GM19099 (cell line): Measurements from ENCODE around the gene THOC5.

Experiments used
- POLR2A ChIP-seq: IDR thresholded peaks from 3 replicates; pipeline ENCODE4 v1.6.1; 2011; ENCODE audit warnings: low read depth; ENCODE audit not compliant: insufficient read length; ENCODE audit errors: extremely low read depth

The THOC5 gene

DNA sequence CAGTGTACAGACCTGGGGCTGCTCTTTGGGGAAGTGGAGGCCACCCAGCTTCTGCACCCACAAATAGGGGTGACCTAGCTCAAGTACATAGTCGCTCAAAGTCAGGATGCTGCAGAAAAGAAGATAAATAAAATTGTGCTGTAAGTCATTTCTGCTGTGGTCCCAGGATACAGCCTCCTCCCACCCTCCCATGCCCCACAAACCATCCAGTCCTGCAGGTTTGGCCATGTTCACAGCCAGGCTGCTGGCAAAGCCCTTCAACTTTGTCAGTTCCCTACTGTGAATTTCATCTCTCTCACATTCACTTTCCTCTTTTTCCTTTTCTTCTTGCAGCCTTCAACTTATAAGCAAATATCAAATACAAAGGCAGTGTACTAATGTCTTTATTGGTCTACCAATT lies 33.6 kb downstream of the THOC5 start:
- no peak for TF ChIP-seq POLR2A

GRCh38 chr22:29518427-29518826 lies 35.1 kb downstream of the THOC5 start:
- no peak for TF ChIP-seq POLR2A

DNA sequence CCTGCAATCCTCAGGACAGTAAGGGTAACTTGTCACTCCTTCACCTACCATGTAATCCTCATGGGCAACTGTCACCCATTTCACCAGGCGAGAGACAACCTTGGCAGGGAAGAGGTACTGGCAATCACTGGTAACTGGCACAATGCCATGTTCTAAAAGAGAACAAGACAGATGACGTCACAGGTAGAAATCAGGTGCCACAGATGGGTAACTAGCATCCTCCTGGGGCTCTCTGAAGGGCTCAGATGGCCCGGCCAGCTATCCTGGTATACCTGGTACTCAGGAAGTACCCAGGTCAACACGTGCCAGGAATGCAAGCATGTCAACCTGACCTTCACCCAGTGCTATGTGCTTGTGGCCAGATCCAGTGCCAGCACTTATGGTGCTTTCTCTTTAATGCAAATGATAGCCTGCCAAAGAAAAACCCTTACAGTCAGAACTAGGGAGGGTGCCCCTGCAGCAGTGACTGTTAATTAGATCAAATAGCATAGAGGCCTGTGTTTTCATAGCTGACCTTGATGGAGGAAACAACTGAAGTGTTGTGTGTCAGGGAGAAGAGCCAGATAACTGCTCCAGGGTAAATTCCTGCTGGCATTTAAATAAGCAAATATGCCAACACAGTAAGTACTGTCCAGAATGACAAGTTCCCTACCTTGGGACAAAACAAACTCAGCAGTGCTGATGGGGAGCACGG lies 36.2 kb downstream of the THOC5 start:
- TF ChIP-seq POLR2A = no peak

DNA sequence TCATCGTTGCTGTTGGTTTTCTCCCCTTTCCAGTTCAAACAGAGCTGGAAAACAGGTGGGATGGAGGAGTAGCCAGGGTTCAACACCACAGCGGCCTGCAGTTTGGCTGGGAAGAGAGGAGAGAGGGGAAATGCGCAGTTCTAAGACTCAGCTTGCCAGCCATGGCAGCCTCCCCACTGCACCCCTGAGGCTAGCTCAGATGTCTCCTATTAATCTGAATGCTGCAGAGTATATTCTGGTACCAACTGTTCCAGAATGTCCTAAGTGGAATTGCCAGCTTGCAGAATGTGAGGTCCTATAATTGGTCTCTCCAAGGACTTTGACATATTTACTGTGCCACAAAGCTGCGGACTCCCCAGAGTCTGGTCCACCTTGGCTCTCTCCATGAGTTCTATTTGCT lies 41.5 kb downstream of the THOC5 start:
- no peak for TF ChIP-seq POLR2A

GRCh38 chr22:29511126-29511862 lies 42.3 kb downstream of the THOC5 start:
- no peak for TF ChIP-seq POLR2A

GRCh38 chr22:29510542-29510941 lies 43.0 kb downstream of the THOC5 start:
- TF ChIP-seq POLR2A = no peak

- TF ChIP-seq POLR2A = no peak
These were observed 43.7 kb downstream of the THOC5 start for GRCh38 chr22:29509815-29510214.

DNA sequence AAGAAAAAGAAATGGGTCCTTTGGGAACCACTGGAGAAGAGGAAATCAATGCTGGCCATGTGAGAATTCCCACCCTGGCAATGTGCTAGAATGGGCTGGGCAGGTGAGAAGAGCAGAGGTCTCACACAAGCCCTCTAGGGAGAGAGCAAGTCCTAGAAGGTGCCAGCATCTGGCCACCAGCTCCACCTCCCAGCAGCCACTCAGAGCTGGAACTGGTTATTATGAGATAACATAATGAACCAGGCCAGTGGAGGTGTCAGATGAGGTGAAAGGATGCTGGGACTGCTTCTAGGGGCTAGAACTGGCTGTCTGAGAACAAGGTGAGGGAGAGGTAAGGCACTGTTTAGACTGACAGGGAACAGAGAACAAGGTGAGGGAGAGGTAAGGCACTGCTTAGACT lies 44.3 kb downstream of the THOC5 start:
- TF ChIP-seq POLR2A = no peak

DNA sequence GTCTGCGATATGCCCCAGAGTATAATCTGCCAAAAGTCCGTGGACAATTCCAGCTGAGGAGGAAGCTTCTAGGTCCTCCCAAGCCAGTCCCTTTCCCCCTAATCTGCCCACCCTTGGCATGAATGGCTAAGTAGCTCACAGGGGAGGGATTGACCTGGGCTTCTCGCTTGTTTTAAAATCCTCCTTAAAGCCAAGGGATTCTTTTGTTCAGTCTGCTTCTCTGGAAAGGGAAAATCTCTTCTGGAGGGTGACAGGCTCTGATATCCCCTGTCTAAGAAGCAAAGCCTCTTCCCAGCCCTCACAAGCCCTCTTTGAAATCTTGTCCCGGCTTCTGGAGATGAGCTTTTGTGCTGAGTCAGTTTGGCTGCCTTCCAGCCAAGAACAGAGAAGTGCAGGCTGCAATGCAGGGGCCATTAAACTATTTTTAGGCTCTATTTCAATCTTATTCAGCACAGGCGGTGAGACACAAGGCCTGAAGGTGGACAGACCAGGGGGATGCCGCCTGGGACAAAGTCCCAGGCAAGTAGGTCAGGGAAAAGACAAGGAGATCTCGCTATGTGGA lies 49.7 kb downstream of the THOC5 start:
- TF ChIP-seq POLR2A = no peak

GRCh38 chr22:29499852-29500251 lies 53.7 kb downstream of the THOC5 start:
- no peak for TF ChIP-seq POLR2A

DNA sequence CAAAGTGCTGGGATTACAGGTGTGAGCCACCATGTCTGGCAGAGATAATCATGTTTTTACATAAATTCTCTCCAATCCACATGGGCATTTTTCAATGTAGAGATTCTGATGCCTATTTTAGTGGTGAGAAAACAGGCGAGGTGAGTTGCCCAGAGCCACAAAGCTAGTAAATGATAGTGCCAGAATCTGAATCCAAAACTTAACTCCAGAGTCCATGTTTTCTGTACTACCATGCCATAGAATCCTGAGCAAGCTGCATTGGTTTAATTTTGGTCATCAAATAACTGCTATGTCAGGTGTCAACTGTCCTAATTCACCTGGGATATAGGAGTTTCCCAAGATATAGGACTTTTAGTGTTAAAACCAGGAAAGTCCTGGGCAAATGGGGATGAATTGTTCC lies 59.9 kb downstream of the THOC5 start:
- TF ChIP-seq POLR2A = no peak

- no peak for TF ChIP-seq POLR2A
These were observed 62.5 kb downstream of the THOC5 start for GRCh38 chr22:29491012-29491411.

DNA sequence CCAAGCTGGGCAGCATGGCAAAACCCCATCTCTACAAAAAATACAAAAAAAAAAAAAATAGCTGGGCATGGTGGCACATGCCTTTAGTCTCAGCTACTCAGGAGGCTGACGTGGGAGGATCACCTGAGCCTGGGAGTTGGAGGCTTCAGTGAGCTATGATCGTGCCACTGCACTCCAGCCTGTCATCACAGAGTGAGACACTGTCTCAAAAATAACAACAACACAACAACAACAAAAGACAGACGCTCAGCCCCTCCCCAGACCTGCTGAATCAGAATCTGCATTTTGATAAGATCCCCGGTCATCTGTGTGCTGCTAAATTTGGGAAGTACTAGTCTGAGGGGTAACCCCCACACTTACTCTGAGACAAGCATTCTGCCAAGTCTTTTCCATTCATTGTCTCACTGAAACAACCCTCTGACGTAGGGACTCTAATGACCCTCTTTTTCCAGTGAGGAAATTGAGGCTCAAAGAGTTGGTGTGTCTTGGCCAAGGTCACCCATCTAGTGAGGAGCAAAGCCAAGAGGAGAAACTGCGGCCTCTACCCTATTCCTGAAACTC lies 66.1 kb downstream of the THOC5 start:
- no peak for TF ChIP-seq POLR2A

DNA sequence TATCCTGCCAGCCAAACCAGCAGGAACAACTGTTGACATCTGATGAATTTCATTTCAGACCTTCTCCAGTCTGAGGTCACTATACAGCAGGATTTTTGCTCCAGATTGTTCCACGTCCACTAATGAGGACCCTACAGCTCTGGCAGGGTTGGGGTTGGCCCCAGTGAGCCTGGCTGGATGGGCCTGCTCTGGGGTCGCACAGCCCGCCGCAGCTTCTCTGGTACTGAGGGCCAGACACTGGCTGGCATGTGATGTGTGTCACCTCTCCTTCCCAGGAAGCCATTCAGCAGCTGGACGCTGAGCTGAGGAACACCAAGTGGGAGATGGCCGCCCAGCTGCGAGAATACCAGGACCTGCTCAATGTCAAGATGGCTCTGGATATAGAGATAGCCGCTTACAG lies 68.1 kb downstream of the THOC5 start:
- no peak for TF ChIP-seq POLR2A

DNA sequence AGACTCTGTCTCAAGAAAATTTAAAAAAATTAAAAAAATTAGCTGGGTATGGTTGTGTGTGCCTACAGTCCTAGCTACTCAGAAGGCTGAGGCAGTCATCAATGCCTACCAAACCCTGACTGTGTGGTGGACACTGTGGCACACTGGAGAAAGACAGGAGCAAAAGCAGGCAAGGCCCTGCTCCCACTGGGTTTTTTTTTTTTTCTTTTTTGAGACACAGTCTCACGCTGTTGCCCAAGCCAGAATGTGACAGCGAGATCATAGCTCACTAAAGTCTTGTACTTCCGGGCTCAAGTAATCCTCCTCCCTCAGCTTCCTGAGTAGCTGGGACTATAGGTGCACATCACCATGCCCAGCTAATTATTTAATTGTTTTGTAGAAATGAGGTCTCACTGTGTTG lies 68.9 kb downstream of the THOC5 start:
- TF ChIP-seq POLR2A = no peak

GRCh38 chr22:29483254-29483653 lies 70.3 kb downstream of the THOC5 start:
- no peak for TF ChIP-seq POLR2A
